CD4-positive, alpha-beta T cell treated with Interleukin-15 for 4 hours (primary cell): ENCODE results near the gene DNMT3B.
"Not testable (repeated sequence)": the region's sequence is repeated elsewhere in the genome, so short reads cannot be mapped to it uniquely, and the experiment has no call there.

ENCODE experiments used
- DNase-seq: peaks from one replicate; pipeline ENCODE4 v3.0.0-alpha.2; 2020; ENCODE audit warnings: low spot score

Gene DNMT3B

DNA sequence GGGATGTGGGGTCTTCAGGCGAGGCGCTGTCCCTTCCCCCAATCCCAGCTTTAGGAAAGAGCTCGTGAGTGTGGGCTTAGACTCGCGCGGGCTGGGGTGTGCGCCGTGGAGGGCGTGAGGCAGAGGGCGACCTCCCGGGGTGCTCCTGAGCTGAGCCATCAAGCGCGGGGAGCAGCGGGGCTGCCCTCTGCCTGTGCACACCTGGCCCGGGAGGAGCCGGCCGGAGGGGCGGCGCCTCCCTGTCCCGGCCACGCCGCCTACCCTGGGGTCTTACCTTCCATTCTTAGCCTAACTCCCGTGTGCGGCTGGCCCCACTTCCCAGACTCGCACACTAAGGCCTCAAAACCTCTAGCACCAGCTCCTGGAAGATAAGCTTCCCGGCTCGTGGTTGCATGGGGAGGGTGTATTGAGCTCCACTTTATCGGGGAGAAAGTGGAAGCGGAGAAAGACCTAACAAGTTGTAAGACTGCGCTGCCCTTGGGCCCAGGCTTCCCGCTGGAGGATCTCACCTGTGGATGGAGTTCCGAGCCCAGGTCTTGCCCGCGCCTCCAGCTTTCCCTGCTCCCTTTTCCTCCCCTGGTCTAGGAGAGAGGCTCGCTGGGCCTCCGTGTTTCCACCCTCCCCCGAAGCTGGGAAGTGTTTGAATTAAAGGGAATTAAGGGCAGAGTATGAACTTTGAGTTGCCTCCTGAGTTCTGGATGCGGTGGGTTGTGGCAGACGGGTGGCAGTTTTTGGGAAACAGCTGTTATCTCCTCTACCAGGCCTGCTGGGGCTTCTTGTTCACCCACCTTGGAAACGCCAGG, 1.2 kb downstream of the DNMT3B start:
- no peak for DNase-seq

DNA sequence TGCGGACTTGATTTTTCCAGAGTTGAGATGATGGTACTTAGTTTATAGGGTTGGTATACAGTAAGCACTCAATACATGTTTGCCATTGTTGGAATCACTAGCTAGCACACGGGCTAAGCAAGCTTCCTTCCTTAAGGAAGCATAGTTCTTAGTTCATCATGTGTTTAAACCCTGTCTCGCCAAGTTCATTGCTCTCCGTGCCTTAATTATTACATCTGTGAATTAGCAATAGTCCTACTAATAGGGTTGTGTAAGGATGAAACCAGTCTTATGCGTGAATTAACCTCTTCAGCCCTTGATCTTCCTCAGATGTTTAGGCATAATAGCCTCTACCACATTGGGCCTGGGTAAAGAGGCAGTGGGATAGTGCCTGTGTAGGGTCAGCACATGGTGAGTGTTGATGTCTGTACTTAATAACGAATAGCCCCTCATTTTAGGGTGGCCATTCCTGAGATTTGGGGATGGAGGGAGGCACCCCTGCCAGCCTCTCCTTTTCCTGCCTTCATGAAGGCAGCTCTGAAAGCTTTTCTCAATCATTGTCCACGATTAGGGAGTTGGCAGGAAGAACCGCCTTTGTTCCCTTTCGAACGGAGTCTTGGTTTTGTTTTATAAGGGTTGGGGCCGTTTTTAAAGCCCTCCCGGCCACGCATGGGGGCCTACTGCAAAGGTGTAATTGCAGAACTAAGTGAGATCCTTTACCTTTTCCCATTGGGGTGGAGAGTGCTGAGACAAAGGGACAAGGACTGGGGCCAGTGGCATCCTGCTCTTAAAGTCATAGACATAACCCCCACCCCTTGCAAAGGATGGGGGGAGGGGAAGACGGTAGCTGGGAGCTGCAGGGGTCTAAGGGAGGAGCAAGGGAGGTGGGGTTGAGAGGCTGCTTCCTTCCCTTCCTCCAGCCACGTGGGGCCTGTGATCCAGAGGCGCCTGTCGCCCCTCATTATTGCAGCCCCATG, 2.1 kb downstream of the DNMT3B start:
- no peak for DNase-seq

DNA sequence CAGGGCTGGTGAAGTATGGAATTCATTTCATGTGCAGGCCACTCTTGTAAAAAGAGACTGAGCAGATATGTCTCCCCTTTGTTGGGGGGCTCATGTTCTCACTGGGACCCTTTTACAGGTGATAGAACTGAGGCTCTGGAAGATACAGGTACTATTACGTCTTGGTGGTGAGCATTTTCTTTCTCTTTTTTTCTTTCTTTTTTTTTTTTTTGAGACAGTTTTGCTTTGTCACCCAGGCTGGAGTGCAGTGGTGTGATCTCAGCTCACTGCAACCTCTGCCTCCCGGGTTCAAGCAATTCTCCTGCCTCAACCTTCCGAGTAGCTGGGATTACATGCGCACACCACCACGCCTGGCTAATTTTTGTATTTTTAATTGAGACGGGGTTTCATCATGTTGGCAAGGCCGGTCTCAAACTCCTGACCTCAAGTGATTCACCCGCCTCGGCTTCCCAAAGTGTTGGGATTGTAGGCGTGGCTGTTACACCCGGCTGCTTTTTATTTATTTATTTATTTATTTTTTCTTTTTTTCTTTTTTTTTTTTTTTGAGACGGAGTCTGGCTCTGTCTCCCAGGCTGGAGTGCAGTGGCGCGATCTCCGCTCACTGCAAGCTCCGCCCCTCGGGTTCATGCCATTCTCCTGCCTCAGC, 3.2 kb downstream of the DNMT3B start:
- not testable (repeated sequence) for DNase-seq

DNA sequence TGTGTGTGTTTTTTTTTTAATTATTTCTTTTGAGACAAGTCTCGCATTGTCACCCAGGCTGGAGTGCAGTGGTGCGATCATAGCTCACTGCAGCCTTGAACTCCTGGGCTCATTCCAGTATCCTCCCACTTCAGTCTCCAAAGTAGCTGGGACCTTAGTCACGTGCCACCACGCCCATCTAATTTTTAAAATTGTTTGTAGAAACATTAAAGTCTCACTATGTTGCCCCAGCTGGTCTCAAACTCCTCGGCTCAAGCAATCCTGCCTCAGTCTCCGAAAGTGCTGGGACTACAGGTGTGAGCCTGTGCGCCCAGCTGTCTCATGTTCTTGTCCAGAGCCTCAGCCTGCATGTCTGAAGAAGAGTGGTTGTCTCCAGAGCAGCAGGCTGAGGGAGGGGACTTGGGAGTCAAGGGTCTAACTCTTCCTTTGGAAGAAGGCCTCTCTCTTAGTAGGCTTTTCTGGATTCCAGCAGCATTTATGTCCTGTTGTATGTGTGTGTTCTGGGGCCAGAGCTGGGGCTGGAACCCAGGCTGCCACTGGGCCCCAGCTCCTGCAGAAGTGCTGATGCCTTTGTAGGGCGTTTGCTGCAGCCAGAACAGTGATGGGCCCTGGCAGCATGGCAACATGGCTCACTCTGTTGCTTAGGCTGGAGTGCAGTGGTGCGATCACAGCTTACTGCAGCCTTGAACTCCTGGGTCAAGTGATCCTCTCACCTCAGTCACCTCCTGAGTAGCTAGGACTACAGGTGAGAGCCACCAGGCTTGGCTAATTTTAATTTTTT, 5.4 kb downstream of the DNMT3B start:
- DNase-seq = no peak

DNA sequence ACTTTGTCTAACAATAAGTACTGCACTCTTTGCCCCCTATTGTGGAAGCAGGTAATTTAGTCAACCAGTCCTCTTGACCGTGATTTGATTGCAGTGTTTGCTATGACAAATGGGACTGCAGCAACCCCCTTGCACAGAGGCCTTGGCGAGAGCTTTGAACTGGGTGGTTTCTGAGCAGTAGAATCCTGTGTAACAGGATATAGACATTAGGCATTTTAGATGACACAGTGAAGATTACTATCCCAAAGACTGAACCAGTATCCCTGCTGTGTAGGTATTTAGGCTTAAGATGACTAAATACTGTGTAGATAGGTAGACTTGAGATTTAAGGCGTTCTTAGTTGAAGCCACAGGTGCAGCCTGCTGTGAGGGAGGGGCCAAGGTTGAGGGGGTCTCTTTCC, 9.9 kb downstream of the DNMT3B start:
- no peak for DNase-seq

DNA sequence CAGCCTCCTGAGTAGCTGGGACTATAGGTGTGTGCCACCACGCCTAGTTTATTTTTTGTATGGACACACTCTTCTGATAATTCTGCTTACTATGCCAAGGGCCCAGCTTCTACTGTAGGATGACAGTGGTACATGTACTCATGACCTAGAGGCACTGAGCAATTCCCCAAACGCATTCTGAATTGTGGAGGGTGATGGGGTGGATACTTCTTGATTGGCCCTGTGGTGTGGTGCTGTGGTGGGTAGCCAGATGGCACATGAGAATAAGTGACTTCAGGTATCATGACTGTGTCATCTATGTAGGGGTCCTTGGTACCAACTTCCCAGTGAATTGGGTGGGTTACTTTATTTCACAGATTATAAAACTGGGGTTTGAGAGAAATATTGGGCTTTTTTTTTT, 11.0 kb downstream of the DNMT3B start:
- no peak for DNase-seq

DNA sequence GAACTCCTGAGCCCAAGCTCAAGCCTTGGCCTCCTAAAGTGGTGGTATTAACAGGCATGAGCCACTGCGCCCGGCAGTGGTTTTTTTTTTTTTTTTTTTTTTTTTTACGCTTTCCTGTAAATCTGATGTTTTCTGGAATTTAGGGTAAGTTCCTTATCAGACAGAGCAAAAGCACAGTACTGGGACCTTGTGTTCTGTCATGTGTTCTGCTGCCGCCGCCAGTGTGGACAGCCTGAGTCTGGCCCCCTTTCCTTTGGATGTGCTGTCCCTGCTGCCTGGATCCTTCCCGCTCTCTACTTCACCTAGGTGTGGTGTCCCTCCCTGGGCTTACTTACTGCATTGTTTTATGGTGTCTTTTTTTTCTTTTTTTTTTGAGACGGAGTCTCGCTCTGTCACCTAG, 11.7 kb downstream of the DNMT3B start:
- no peak for DNase-seq

DNA sequence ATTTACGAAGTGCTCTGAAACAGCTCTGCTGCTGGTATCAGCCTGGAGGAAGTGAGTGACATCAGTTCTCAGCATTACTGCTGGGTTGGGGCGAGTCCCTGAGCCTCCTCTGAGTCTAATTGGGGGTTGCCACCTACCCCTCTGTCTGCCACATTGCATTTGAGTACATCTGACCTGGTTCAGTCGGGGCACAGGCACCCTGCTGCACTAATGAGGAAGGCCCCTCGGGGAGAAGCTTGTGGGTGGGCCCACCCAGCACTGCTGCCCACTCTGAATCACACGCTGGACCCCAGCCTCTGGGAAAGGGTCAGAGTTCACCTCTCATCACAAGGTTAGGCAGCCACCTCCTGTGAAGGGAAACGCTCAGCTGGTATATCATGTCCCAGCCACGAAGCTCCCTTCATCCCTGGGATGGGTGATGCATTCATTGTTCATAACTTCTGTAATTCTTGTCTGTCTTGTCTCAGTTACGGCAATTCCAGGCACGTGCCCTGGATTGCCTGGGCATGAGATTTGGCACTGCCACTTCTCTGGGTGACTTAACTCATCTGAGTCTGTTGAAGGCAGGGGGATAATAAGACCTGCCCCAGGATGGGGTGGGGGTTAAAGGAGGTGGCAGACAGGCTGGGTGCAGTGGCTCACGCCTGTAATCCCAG, 13.3 kb downstream of the DNMT3B start:
- no peak for DNase-seq

DNA sequence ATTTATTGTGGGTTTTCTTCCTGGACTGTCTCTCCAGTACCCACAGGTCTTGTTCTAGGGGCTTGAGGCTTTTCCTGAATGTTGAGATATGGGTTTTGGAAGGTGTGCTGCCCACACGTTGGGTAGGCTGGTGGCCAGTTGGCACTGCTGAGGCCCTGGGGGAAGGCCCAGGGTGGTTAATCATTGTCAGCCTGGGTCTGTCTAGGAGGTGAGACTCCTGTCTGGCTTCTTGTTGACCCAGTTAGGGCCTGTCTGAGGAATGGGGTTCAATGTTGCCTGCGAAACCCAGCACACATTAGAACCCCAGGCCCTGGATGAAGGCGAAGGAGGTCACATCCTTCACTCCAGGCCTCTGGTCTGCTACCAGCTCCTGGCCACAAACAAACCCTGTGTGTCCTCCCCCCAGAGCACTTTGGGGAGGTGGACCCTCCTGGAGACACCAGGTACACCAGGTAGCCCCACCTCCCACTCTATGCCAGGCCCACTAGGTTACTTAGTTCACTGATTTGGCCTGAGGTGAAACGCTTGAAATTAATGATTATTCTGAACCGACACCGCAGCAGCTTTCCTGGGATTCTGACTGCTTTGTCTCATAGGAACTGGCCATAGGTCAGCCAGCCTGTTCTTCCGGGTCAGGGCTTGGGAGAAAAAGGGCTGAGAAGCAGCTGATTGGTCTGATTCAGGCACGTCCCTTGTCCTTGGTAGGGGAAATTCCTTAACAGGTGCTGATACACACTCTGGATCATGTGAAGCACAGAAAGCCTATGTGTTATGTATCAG, 15.2 kb downstream of the DNMT3B start:
- DNase-seq = no peak

DNA sequence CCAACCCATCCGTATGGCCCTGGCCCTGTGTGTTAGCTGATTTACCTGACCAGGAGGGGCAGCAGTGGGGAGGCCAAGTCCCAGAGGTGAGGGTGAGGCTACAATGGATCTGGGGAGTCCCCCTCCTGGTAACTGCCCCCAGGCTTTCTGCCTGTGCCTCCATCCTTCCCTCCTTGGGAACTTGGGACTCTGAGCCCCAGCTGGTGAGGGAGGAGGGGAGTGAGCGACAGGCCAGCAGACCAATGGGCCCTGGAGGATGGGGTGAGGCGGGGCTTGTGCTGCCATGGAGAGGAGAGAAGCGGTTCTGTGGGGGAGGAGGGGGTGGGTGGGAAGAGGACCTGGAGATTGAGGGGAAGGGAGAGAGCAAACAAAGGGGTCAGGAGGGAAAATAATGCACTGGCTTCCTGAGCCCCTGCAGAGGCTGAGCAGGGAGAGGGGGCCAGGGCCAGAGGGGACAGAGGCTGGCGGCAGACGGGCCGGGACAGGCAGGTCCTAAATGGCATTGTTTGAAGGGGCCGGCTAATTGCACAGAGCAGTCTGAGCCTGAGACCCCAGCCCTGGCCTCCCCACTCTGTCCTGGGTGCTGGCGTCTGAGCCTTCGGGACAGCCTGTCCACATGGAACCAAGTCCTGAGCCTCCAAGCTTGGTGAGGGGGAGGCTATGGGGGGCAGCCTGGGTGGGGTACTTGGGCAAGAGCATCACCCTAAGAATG, 17.5 kb downstream of the DNMT3B start:
- no peak for DNase-seq

DNA sequence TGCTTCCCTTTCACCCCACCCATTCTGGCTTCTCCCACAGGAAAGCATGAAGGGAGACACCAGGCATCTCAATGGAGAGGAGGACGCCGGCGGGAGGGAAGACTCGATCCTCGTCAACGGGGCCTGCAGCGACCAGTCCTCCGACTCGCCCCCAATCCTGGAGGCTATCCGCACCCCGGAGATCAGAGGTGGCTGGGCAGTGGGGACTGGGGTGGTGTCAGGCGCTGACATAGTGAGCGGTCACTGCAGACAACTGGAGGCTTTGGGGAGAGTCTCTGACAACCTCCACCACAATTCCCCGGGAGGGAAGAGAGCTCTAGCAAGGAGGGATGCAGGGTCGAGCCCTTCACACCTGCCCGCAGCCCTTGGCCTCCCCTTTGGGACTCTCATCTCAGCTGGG, 18.1 kb downstream of the DNMT3B start:
- DNase-seq = no peak

DNA sequence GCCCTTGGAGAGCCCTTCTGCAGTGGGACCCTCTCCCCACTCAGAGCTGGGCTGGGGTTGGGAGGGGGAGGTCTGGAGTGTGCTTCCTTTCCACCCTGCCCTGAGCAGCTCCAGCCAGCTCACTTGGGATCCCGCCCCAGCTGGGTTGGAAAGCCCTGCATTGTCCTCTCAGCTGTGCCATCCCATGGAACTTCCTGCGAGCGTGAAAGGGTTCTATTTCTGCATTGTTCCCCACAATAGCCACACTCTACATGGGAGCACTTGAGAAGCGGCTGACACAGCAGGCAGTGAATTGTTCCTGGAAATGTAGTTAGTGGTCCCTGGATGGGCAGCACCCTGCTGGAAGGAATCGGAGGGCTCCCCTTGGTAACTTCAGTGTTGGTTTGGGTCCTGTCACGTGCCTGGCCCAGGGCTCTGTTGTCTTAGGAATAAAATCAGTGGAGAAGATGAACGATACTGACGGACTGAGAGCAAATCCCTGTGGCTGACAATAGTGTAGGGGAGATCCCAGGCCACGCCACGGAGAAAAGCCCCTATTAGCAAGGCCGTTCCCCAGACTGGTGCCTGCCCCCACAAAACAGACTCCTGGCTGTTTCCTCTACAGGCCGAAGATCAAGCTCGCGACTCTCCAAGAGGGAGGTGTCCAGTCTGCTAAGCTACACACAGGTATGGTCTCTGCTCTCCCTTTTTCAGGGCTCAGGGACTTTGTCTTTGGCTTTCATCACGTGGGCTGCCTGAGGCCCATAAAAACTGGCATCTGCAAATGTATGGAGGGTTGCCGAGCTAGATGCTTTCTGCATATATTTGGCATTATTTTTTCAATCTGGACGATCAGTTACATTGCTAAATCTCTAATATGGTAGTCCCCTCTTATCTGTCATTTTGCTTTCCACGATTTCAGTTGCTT, 18.8 kb downstream of the DNMT3B start:
- no peak for DNase-seq

DNA sequence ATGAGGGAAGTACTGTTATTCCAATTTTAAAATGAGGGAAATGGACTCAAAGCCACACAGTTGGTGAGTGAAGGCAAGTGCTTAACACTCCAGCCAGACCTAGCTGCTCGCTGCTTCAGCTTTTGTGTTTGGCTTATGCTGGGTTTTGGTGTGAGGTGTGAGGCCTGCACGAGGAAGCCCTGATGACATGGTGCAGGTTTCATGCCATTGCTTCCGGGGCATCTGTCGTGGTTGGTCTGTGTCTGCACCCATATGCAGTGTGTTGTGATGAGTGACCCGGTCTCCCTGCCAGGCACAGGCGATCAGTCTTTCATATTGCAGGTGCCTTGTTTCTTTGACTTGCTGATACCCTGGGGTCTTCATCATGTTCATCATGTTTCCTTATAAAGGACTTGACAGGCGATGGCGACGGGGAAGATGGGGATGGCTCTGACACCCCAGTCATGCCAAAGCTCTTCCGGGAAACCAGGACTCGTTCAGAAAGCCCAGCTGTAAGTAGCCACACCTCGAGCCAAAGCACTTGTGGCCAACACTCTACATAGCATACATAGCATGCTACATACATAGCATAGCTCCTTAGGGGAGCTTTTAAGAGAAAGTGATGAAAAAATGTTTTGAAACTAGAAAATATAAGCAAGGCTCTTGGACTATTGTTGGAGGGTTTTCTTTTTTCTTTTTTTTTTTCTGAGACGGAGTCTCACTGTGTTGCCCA, 22.3 kb downstream of the DNMT3B start:
- DNase-seq = no peak

DNA sequence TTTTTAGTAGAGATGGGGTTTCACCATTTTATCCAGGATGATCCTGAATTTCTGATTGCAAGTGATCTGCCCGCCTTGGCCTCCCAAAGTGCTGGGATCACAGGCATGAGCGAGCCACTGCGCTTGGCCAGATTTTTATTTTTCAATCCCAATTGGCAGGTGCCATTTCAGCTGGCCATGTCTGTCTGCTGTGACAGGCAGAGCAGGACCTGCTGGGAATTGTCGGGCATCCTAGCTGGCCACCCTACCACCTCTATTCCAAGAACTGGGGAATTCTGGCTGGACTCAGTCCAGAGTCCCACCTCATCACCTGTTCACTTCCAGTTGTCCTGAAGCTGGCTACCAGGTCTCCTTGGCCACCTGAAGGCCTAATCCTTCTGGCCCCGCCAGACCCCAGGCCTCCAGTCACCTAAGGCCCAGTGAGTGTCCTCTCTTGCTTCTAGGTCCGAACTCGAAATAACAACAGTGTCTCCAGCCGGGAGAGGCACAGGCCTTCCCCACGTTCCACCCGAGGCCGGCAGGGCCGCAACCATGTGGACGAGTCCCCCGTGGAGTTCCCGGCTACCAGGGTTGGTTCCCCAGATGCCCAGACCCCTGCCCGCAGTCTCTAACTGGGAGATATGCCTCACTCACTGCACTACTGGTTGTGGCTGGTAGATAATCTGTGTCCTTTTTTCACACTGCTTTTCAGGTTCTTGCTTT, 24.0 kb downstream of the DNMT3B start:
- no peak for DNase-seq

DNA sequence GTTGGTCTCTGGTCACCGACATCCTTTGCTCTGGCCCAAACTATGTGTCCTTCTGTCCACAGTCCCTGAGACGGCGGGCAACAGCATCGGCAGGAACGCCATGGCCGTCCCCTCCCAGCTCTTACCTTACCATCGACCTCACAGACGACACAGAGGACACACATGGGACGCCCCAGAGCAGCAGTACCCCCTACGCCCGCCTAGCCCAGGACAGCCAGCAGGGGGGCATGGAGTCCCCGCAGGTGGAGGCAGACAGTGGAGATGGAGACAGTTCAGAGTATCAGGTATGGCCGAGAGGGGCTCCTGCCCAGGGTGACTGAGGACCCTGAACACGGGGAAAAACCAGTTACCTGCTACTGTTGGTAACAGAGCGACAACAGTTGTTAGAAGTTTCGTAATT, 25.0 kb downstream of the DNMT3B start:
- DNase-seq = no peak

DNA sequence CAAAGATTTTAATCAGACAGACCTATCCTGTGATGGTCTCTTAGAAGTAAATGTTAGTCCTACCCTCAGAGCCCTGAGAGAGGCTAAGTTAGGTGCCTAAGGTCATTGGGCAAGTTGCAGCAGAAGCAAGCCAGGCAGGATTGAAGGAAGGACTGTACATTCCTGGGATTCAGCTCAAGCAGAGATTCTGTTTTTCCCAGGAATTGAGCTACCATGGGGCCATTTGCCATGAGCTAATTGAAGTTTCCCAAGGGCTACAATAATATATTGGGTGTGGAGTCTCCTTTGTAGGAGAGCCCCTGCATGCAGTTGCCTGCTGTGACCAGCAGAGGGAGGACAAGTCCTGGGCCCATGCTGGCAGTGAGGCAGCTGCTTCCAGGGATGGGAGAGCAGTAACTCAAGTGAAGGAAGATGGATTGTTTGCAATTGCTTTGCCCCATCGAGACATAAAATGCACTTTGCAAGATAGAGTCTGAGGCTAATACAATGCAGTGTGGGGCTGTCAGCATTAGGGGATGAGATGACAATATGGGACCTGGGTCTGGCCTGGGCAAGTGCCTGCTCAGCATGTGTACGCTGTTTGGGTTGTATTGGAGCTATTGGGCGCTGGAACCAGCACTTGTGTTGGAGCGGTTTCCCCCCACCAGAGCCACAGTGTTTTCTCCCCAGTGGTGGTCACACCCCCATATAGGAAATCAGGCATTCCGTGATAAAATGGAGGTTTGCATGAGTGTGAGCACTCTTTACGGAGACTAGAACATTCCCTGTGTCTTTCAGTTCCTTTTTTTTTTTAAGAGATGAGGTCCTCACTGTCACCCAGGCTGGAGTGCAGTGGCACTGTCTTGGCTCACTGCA, 27.9 kb downstream of the DNMT3B start:
- peak; percentile 76 for DNase-seq

DNA sequence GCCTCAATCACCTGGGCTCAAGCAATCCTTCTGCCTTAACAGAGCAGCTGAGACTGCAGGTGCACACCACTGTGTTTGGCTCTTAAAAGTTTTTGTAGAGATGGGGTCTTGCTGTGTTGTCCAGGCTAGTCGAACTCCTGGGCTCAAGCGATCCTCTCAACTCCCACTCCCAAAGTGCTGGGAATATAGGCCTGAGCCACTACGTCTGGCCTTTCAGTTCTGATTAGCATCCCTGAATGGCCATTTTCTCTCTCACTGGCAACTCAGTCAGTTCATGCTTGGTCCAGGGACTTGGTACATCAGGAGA, 28.5 kb downstream of the DNMT3B start:
- no peak for DNase-seq
